ENCODE results near the gene DOCK3.

The DOCK3 gene

GRCh38 chr3:50978991-50979667 lies 304.4 kb downstream of the DOCK3 start:
- no peaks in the 10 kb centered on the region for H4K20me1 ChIP-seq (ENCODE audit: insufficient read depth, low read length)
- H3K4me3 ChIP-seq (ENCODE audit: low read length): no peak overlapping the region
- no peak overlapping the region for H3K27ac ChIP-seq (ENCODE audit: low read length)
- TF ChIP-seq EZH2phosphoT487 (IDR thresholded peaks at IDR 0.05; ENCODE audit: low read depth): no peak
- TF ChIP-seq CTCF (IDR thresholded peaks at IDR 0.05; ENCODE audit: low read depth, low read length): no peak
- no peak overlapping the region for H3K9ac ChIP-seq (ENCODE audit: low read length)
- H3K4me1 ChIP-seq (ENCODE audit: low read length): no peaks in the 10 kb centered on the region
- H3K4me2 ChIP-seq (ENCODE audit: low read length): no peak overlapping the region
- H3K79me2 ChIP-seq (ENCODE audit: low read length): no peaks in the 10 kb centered on the region
- H3K9me3 ChIP-seq (ENCODE audit: insufficient read depth, low read length): no peaks in the 10 kb centered on the region
- peaks cover 17% of the 10 kb centered on the region for H3K27me3 ChIP-seq (ENCODE audit: low read depth, low read length)
- H3K36me3 ChIP-seq (replicated peaks; ENCODE audit: low read depth, low read length): no peaks in the 10 kb centered on the region
- H2AFZ ChIP-seq (ENCODE audit: low read depth, low read length): no peak overlapping the region

GRCh38 chr3:50982540-50983325 lies 308.0 kb downstream of the DOCK3 start:
- H2AFZ ChIP-seq (ENCODE audit: low read depth, low read length): no peak overlapping the region

DNA sequence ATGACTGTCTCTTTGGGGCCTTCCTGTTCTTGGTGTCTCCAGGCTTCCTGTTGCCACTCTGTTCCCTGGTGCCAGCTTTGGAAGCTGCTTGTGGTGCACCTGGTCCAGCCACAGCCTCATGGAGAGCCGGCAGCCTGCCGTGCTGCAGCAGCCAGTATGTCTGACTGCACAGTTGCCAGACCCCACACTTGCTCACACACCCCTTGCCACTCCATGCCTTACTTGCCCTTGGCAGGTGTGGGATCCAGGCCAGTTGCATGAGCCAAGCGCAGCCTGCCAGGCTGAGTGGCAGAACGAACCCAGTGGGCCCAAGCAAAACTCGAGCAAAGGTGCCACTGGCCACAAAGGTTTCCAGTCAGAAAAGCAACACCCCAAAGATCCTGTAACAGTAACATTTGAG lies 309.2 kb downstream of the DOCK3 start:
- no peak overlapping the region for H3K4me2 ChIP-seq (ENCODE audit: low read length)
- no peak overlapping the region for H3K27ac ChIP-seq (ENCODE audit: low read length)
- TF ChIP-seq EZH2phosphoT487 (IDR thresholded peaks at IDR 0.05; ENCODE audit: low read depth): no peak
- TF ChIP-seq CTCF (IDR thresholded peaks at IDR 0.05; ENCODE audit: low read depth, low read length): no peak
- no peak overlapping the region for H3K9ac ChIP-seq (ENCODE audit: low read length)
- no peak overlapping the region for H3K4me3 ChIP-seq (ENCODE audit: low read length)
- no peaks in the 10 kb centered on the region for H3K4me1 ChIP-seq (ENCODE audit: low read length)
- H3K36me3 ChIP-seq (replicated peaks; ENCODE audit: low read depth, low read length): no peaks in the 10 kb centered on the region
- no peaks in the 10 kb centered on the region for H3K9me3 ChIP-seq (ENCODE audit: insufficient read depth, low read length)
- no peaks in the 10 kb centered on the region for H3K79me2 ChIP-seq (ENCODE audit: low read length)
- H4K20me1 ChIP-seq (ENCODE audit: insufficient read depth, low read length): no peaks in the 10 kb centered on the region
- H2AFZ ChIP-seq (ENCODE audit: low read depth, low read length): no peak overlapping the region
- peaks cover 17% of the 10 kb centered on the region for H3K27me3 ChIP-seq (ENCODE audit: low read depth, low read length)

More at GRCh38 chr3:50982540-50983325, 308.0 kb downstream of the DOCK3 start:
- no peaks in the 10 kb centered on the region for H4K20me1 ChIP-seq (ENCODE audit: insufficient read depth, low read length)
- H3K4me3 ChIP-seq (ENCODE audit: low read length): no peak overlapping the region
- H3K9me3 ChIP-seq (ENCODE audit: insufficient read depth, low read length): no peaks in the 10 kb centered on the region
- no peaks in the 10 kb centered on the region for H3K79me2 ChIP-seq (ENCODE audit: low read length)
- no peak overlapping the region for H3K9ac ChIP-seq (ENCODE audit: low read length)
- no peak overlapping the region for H3K4me2 ChIP-seq (ENCODE audit: low read length)
- no peaks in the 10 kb centered on the region for H3K4me1 ChIP-seq (ENCODE audit: low read length)
- peaks cover 17% of the 10 kb centered on the region for H3K27me3 ChIP-seq (ENCODE audit: low read depth, low read length)
- TF ChIP-seq EZH2phosphoT487 (IDR thresholded peaks at IDR 0.05; ENCODE audit: low read depth) (no peak), CTCF (IDR thresholded peaks at IDR 0.05; ENCODE audit: low read depth, low read length) (no peak)
- H3K36me3 ChIP-seq (replicated peaks; ENCODE audit: low read depth, low read length): no peaks in the 10 kb centered on the region
- no peak overlapping the region for H3K27ac ChIP-seq (ENCODE audit: low read length)

DNA sequence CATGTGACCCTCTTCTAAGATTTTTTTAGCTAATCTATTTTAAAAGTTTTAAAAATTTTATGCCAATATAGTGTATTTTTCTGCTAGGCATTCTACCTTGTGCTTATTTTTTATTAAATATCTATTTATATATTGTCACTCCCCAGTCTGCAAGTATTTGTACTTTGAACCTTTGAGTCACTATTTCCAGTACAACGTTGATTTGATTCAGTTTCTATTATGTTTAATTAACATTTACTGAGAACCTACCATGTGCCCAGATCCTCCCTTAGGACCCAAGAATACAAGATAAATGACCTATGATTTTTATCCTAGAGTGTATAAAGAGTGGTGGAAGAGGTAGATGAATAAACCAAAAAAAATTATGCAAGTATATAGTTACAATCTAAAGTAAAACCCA lies 311.2 kb downstream of the DOCK3 start:
- Histone ChIP-seq H3K4me2 (ENCODE audit: low read length) (no peak overlapping the region), H3K9me3 (ENCODE audit: insufficient read depth, low read length) (no peaks in the 10 kb centered on the region), H3K27ac (ENCODE audit: low read length) (no peak overlapping the region), H3K27me3 (ENCODE audit: low read depth, low read length) (0 out of 2 replicates have a peak, but pooled peaks cover under 1% of the 10 kb centered on the region), H2AFZ (ENCODE audit: low read depth, low read length) (no peak overlapping the region), H3K36me3 (replicated peaks; ENCODE audit: low read depth, low read length) (no peaks in the 10 kb centered on the region), H4K20me1 (ENCODE audit: insufficient read depth, low read length) (no peaks in the 10 kb centered on the region), H3K9ac (ENCODE audit: low read length) (no peak overlapping the region), H3K4me3 (ENCODE audit: low read length) (no peak overlapping the region), H3K79me2 (ENCODE audit: low read length) (no peaks in the 10 kb centered on the region), H3K4me1 (ENCODE audit: low read length) (no peaks in the 10 kb centered on the region)
- no peak for TF ChIP-seq EZH2phosphoT487 (IDR thresholded peaks at IDR 0.05; ENCODE audit: low read depth)
